ENCODE results near the gene NRXN3. TPM values are rescaled to one million over a fixed set of nuclear protein-coding genes. Genes with fewer than 3 reads are reported as not detected.

The NRXN3 gene
- total and polyA plus RNA-seq, 2 donors (not counting 1 experiment from before 2014, with no cell fraction given) = not detected

- WGBS (ENCODE audit: insufficient coverage) = 50% methylated on average over 5 of the region's 7 CpGs
- Mint-ChIP-seq H3K4me3 (no peak overlapping the region), H3K27ac (no peak overlapping the region), H3K9me3 (ENCODE audit: insufficient read depth) (no peaks in the 10 kb centered on the region), H3K4me1 (no peaks in the 10 kb centered on the region), H3K27me3 (peaks cover 9% of the 10 kb centered on the region)
- Histone ChIP-seq H4K20me1 (ENCODE audit: control insufficient read depth, insufficient read depth, low read length, poor library complexity, severe bottlenecking) (no peaks in the 10 kb centered on the region), H3K4me1 (ENCODE audit: control insufficient read depth in 2 of 2, insufficient read depth in 2 of 2, low read length in 2 of 2) (no peaks in the 10 kb centered on the region), H2AFZ (ENCODE audit: insufficient read depth, low read depth, low read length, poor library complexity, severe bottlenecking) (no peak overlapping the region), H3K4me2 (replicated peaks; ENCODE audit: low read depth, low read length, poor library complexity, severe bottlenecking) (no peak overlapping the region), H3K36me3 (replicated peaks in 1 of 2; ENCODE audit: control extremely low read depth in 1 of 2, control insufficient read depth in 1 of 2, extremely low read depth in 1 of 2, insufficient read depth in 2 of 2, low read length in 1 of 2) (no peaks in the 10 kb centered on the region), H3K9ac (ENCODE audit: low read length) (no peak overlapping the region), H3K79me2 (ENCODE audit: control insufficient read depth, insufficient read depth, low read length) (no peaks in the 10 kb centered on the region), H3K9me3 (ENCODE audit: control extremely low read depth in 1 of 3, control insufficient read depth in 2 of 3, insufficient read depth in 1 of 3, low read length in 2 of 3) (no peaks in the 10 kb centered on the region), H3K27me3 (replicated peaks in 1 of 4; ENCODE audit: control extremely low read depth in 1 of 4, control insufficient read depth in 3 of 4, insufficient read depth in 4 of 4, low read length in 3 of 4) (no peaks in the 10 kb centered on the region), H3K27ac (ENCODE audit: low read length in 2 of 2) (no peak overlapping the region), H3K4me3 (ENCODE audit: control extremely low read depth in 1 of 5, extremely low read depth in 1 of 5, insufficient read depth in 1 of 5, low read depth in 2 of 5, low read length in 4 of 5) (no peak overlapping the region)
- ChIA-PET CTCF (interaction anchor here (2.3 kb wide), 1 partner anchor 734 kb away, joined by 10 read pairs; no protein-coding TSS in a partner anchor), POLR2A (no interaction called here)
- ATAC-seq (ENCODE audit: low read depth) (no peak), DNase-seq (no peak)
- TF ChIP-seq EZH2 (IDR thresholded peaks at IDR 0.05; ENCODE audit: borderline replicate concordance, insufficient read depth, low read depth, low read length, poor library complexity, severe bottlenecking) (no peak), CTCF (IDR thresholded peaks at IDR 0.05) (no peak)
- intact Hi-C loops (cut with micrococcal nuclease) = no loop called here
These were observed 425.6 kb downstream of the NRXN3 start for GRCh38 chr14:78595797-78596196.

- Histone ChIP-seq H3K4me1 (ENCODE audit: control insufficient read depth in 2 of 2, insufficient read depth in 2 of 2, low read length in 2 of 2) (no peaks in the 10 kb centered on the region), H3K27me3 (replicated peaks in 1 of 4; ENCODE audit: control extremely low read depth in 1 of 4, control insufficient read depth in 3 of 4, insufficient read depth in 4 of 4, low read length in 3 of 4) (no peaks in the 10 kb centered on the region), H3K9me3 (ENCODE audit: control extremely low read depth in 1 of 3, control insufficient read depth in 2 of 3, insufficient read depth in 1 of 3, low read length in 2 of 3) (no peaks in the 10 kb centered on the region), H3K27ac (ENCODE audit: low read length in 2 of 2) (no peak overlapping the region), H2AFZ (ENCODE audit: insufficient read depth, low read depth, low read length, poor library complexity, severe bottlenecking) (no peak overlapping the region), H3K9ac (ENCODE audit: low read length) (no peak overlapping the region), H3K79me2 (ENCODE audit: control insufficient read depth, insufficient read depth, low read length) (no peaks in the 10 kb centered on the region), H3K4me3 (ENCODE audit: control extremely low read depth in 1 of 5, extremely low read depth in 1 of 5, insufficient read depth in 1 of 5, low read depth in 2 of 5, low read length in 4 of 5) (no peak overlapping the region), H3K4me2 (replicated peaks; ENCODE audit: low read depth, low read length, poor library complexity, severe bottlenecking) (no peak overlapping the region), H4K20me1 (ENCODE audit: control insufficient read depth, insufficient read depth, low read length, poor library complexity, severe bottlenecking) (no peaks in the 10 kb centered on the region), H3K36me3 (replicated peaks in 1 of 2; ENCODE audit: control extremely low read depth in 1 of 2, control insufficient read depth in 1 of 2, extremely low read depth in 1 of 2, insufficient read depth in 2 of 2, low read length in 1 of 2) (no peaks in the 10 kb centered on the region)
- TF ChIP-seq CTCF (IDR thresholded peaks at IDR 0.05) = peak; percentile 83
- TF ChIP-seq EZH2 (IDR thresholded peaks at IDR 0.05; ENCODE audit: borderline replicate concordance, insufficient read depth, low read depth, low read length, poor library complexity, severe bottlenecking) = no peak
- intact Hi-C loops (cut with micrococcal nuclease) = no loop called here
- 75% methylated on average over 9 of the region's 13 CpGs for WGBS (ENCODE audit: insufficient coverage)
- no peaks in the 10 kb centered on the region for H3K4me1 Mint-ChIP-seq
- peak; percentile 57 for ATAC-seq (ENCODE audit: low read depth)
- H3K4me3 Mint-ChIP-seq = no peak overlapping the region
- POLR2A ChIA-PET = no interaction called here
- peak; percentile 54 for DNase-seq
- H3K27ac Mint-ChIP-seq = no peak overlapping the region
- CTCF ChIA-PET = interaction anchor here (0.7 to 2.3 kb wide), 12 partner anchors 8 to 736 kb away, joined by 3 to 10 read pairs (median 5); no protein-coding TSS in a partner anchor
- no peaks in the 10 kb centered on the region for H3K9me3 Mint-ChIP-seq (ENCODE audit: insufficient read depth)
- H3K27me3 Mint-ChIP-seq = peaks cover 11% of the 10 kb centered on the region
These were observed 428.1 kb downstream of the NRXN3 start for GRCh38 chr14:78598046-78598920.
